Endothelial cell (in vitro differentiated cells): ENCODE measurements around the gene KCNQ1. TPM values are rescaled to one million over a fixed set of nuclear protein-coding genes. Genes with fewer than 3 reads are reported as not detected.

Experiments used
- DNase-seq: peaks from one replicate; pipeline ENCODE4 v3.0.0; 2021; ENCODE audit warnings: low spot score
- H3K27ac Mint-ChIP-seq: one replicate; pipeline ENCODE4 v1.8.0; 2021; ENCODE audit warnings: mixed read lengths, inconsistent platforms; ENCODE audit not compliant: unreplicated experiment
- H3K27me3 Mint-ChIP-seq: one replicate; pipeline ENCODE4 v1.8.0; 2021; ENCODE audit warnings: mild to moderate bottlenecking, moderate library complexity, mixed read lengths, inconsistent platforms; ENCODE audit not compliant: unreplicated experiment
- H3K36me3 Mint-ChIP-seq: one replicate; pipeline ENCODE4 v1.8.0; 2021; ENCODE audit warnings: mild to moderate bottlenecking, low read depth, mixed read lengths, inconsistent platforms; ENCODE audit not compliant: unreplicated experiment
- H3K4me1 Mint-ChIP-seq: one replicate; pipeline ENCODE4 v1.8.0; 2021; ENCODE audit warnings: mild to moderate bottlenecking, mixed read lengths, inconsistent platforms; ENCODE audit not compliant: unreplicated experiment
- H3K4me3 Mint-ChIP-seq: one replicate; pipeline ENCODE4 v1.8.0; 2021; ENCODE audit warnings: mild to moderate bottlenecking, mixed read lengths, inconsistent platforms; ENCODE audit not compliant: unreplicated experiment
- H3K9me3 Mint-ChIP-seq: one replicate; pipeline ENCODE4 v1.8.0; 2021; ENCODE audit warnings: mixed read lengths, inconsistent platforms; ENCODE audit not compliant: unreplicated experiment
- total RNA-seq: library from RNA; stranded (reverse); fragmentation: NEBNext Ultra II Directional; extraction: Animal tissue kit (Norgen Biotek cat#: 25700); gene quantifications from one replicate; pipeline ENCODE4 v1.2.1, GENCODE V29; 2021; ENCODE audit not compliant: unreplicated experiment
- TF ChIP-seq, protein P1 (sequence below): fragments of 200-600 bp; sonication (generic); IDR thresholded peaks from one replicate; pipeline ENCODE4 v1.5.0; 2021; ENCODE audit warnings: antibody characterized with exemption; ENCODE audit not compliant: unreplicated experiment

The KCNQ1 gene
- total RNA-seq, 1 donor from 2014 or later = 35.3 TPM

- H3K36me3 Mint-ChIP-seq = peaks cover 6% of the 10 kb centered on the region
- H3K27me3 Mint-ChIP-seq = peaks cover 5% of the 10 kb centered on the region
- peaks cover 4% of the 10 kb centered on the region for H3K4me1 Mint-ChIP-seq
- peak overlapping the region; percentile 92 for H3K4me3 Mint-ChIP-seq
- no peak for DNase-seq
- TF ChIP-seq, protein P1, sequence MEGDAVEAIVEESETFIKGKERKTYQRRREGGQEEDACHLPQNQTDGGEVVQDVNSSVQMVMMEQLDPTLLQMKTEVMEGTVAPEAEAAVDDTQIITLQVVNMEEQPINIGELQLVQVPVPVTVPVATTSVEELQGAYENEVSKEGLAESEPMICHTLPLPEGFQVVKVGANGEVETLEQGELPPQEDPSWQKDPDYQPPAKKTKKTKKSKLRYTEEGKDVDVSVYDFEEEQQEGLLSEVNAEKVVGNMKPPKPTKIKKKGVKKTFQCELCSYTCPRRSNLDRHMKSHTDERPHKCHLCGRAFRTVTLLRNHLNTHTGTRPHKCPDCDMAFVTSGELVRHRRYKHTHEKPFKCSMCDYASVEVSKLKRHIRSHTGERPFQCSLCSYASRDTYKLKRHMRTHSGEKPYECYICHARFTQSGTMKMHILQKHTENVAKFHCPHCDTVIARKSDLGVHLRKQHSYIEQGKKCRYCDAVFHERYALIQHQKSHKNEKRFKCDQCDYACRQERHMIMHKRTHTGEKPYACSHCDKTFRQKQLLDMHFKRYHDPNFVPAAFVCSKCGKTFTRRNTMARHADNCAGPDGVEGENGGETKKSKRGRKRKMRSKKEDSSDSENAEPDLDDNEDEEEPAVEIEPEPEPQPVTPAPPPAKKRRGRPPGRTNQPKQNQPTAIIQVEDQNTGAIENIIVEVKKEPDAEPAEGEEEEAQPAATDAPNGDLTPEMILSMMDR = no peak
- H3K27ac Mint-ChIP-seq = peak overlapping the region; percentile 74
- H3K9me3 Mint-ChIP-seq = no peaks in the 10 kb centered on the region
Observed at GRCh38 chr11:2400762-2401435, 43.9 kb upstream of the KCNQ1 start.

GRCh38 chr11:2401436-2401984 is 43.3 kb upstream of the KCNQ1 start:
- H3K4me3 Mint-ChIP-seq = peak overlapping the region; percentile 92
- peaks cover 6% of the 10 kb centered on the region for H3K36me3 Mint-ChIP-seq
- H3K27ac Mint-ChIP-seq = peak overlapping the region; percentile 74
- no peaks in the 10 kb centered on the region for H3K9me3 Mint-ChIP-seq
- TF ChIP-seq, protein P1 = no peak
- peaks cover 6% of the 10 kb centered on the region for H3K27me3 Mint-ChIP-seq
- DNase-seq = no peak
- H3K4me1 Mint-ChIP-seq = peaks cover 4% of the 10 kb centered on the region

DNA sequence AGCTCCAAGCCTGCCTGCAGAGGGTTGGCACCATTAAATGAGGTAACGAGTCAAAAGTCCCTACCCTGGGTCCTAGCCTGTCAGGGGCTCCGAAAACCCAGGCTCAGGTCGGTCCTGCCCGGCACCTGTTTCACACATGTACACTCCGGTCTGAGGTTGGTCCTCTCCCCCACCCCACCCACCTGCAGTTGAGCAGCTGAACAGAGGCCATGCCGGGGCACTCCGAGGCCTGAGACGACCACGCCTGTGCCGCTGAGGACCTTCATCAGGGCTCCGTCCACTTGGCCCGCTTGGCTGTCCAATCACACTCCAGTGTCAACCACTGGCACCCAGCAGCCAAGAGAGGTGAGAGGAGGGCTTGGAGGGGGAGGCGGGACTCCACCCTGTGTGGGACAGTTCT is 42.7 kb upstream of the KCNQ1 start:
- peak overlapping the region; percentile 73 for H3K4me3 Mint-ChIP-seq
- H3K36me3 Mint-ChIP-seq = peaks cover 2% of the 10 kb centered on the region
- no peak for DNase-seq
- no peaks in the 10 kb centered on the region for H3K9me3 Mint-ChIP-seq
- H3K4me1 Mint-ChIP-seq = peaks cover 4% of the 10 kb centered on the region
- peak overlapping the region; percentile 42 for H3K27ac Mint-ChIP-seq
- TF ChIP-seq, protein P1 = no peak
- peaks cover 3% of the 10 kb centered on the region for H3K27me3 Mint-ChIP-seq

GRCh38 chr11:2402890-2403645 is 41.7 kb upstream of the KCNQ1 start:
- Mint-ChIP-seq H3K9me3 (no peaks in the 10 kb centered on the region), H3K27ac (no peak overlapping the region), H3K27me3 (peaks cover 4% of the 10 kb centered on the region), H3K4me3 (peak overlapping the region; percentile 73), H3K4me1 (peaks cover 4% of the 10 kb centered on the region), H3K36me3 (no peaks in the 10 kb centered on the region)
- TF ChIP-seq, protein P1 = no peak
- no peak for DNase-seq

DNA sequence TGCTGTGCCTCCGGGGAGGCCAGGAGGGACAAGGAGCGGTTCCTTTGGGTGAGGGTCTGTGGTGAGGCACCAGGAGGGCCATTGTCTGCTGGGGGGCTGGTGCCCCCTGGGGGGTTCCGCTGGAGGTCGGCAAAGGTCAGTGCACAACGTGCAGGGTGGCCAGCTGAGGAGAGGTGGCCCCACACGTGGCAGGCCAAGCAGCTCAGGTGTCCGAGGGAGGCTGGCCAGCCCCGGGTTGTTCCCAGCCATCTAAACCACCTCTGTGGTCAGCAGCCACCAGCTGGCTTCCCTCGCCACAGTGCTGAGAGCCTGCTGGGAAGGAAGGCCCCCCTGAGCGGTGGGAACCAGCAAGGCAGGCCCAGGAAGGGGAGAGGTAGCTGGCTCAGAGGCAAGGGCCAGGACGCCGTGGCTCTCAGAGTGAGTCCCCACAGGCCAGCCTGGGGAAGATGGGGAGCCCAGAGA is 40.0 kb upstream of the KCNQ1 start:
- peaks cover 4% of the 10 kb centered on the region for H3K27me3 Mint-ChIP-seq
- peaks cover 4% of the 10 kb centered on the region for H3K4me1 Mint-ChIP-seq
- H3K9me3 Mint-ChIP-seq = no peaks in the 10 kb centered on the region
- H3K36me3 Mint-ChIP-seq = no peaks in the 10 kb centered on the region
- TF ChIP-seq, protein P1 = no peak
- no peak overlapping the region for H3K4me3 Mint-ChIP-seq
- H3K27ac Mint-ChIP-seq = peak overlapping the region; percentile 36
- no peak for DNase-seq
